BE2C (cell line): ENCODE data around the gene RBMS2.

Experiments used
- DNase-seq: peaks from one replicate; pipeline ENCODE4 v3.0.0-alpha.2; 2020
- H3K27me3 ChIP-seq: fragments of 250-450 bp; sonication (Bioruptor Pico); 2 replicates; pipeline ENCODE4 v1.5.1; 2020; ENCODE audit warnings: mild to moderate bottlenecking
- H3K36me3 ChIP-seq: fragments of 250-450 bp; sonication (Bioruptor Pico); 2 replicates; pipeline ENCODE4 v1.5.1; 2020; ENCODE audit warnings: mild to moderate bottlenecking
- H3K4me1 ChIP-seq: fragments of 250-450 bp; sonication (Bioruptor Pico); 2 replicates; pipeline ENCODE4 v1.5.1; 2020
- H3K4me3 ChIP-seq: 2 replicates; pipeline ENCODE4 v1.5.1; 2011; ENCODE audit warnings: low read depth, low read length
- H3K9me3 ChIP-seq: fragments of 250-450 bp; sonication (Bioruptor Pico); 2 replicates; pipeline ENCODE4 v1.5.1; 2020
- TF ChIP-seq, protein P1 (sequence below): IDR thresholded peaks from 2 replicates; pipeline ENCODE4 v1.5.1; 2012; ENCODE audit warnings: mild to moderate bottlenecking, low read depth, low read length

RBMS2 gene

DNA sequence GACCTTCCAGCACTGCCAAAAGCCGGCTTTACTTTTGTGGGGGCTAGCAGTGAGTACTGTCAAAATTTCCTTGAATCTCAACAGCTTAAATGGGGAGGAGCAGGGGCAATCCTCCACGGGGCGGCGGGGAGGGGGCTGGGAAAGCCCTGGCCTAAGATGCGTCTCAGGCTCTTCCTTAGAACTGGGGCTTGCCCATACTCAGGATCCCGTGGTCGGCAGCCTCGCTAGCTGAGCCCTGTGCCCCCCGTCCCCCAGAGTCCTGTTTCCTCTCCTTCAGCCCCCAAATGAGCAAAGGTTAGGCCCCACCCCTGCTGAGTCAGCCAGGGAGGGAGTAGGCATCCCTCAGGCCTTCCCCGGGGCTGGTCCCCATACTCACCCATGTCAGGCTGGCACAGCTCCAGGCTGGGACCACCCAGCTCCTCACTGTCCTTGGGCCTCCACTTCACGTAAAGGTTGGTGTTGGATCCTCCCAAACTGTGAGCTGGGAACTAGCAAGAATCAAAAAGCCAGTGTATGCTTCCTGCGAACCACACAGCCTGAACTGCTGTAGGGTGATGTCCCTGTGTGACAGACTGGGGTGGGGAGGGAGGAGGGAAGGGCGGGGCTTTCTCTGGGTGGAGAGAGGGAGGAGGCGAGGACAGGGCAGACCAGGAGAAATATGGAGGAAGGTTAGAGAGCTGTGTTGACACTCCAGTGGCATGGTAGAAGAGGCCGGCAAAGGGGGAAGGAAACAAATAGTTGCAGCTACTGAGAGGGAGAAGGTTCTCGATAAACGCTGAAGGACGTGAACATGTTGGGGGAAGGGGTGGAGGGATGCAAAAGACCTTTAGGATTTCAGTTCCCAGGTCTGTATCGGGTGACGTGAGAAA, 114.4 kb downstream of the RBMS2 start:
- TF ChIP-seq, protein P1, sequence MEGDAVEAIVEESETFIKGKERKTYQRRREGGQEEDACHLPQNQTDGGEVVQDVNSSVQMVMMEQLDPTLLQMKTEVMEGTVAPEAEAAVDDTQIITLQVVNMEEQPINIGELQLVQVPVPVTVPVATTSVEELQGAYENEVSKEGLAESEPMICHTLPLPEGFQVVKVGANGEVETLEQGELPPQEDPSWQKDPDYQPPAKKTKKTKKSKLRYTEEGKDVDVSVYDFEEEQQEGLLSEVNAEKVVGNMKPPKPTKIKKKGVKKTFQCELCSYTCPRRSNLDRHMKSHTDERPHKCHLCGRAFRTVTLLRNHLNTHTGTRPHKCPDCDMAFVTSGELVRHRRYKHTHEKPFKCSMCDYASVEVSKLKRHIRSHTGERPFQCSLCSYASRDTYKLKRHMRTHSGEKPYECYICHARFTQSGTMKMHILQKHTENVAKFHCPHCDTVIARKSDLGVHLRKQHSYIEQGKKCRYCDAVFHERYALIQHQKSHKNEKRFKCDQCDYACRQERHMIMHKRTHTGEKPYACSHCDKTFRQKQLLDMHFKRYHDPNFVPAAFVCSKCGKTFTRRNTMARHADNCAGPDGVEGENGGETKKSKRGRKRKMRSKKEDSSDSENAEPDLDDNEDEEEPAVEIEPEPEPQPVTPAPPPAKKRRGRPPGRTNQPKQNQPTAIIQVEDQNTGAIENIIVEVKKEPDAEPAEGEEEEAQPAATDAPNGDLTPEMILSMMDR = no peak
- H3K27me3 ChIP-seq = no peaks in the 10 kb centered on the region
- peak overlapping the region; percentile 88 for H3K4me3 ChIP-seq
- DNase-seq = peak; percentile 92
- peaks cover 33% of the 10 kb centered on the region for H3K36me3 ChIP-seq
- no peaks in the 10 kb centered on the region for H3K9me3 ChIP-seq
- peaks cover 15% of the 10 kb centered on the region for H3K4me1 ChIP-seq

DNA sequence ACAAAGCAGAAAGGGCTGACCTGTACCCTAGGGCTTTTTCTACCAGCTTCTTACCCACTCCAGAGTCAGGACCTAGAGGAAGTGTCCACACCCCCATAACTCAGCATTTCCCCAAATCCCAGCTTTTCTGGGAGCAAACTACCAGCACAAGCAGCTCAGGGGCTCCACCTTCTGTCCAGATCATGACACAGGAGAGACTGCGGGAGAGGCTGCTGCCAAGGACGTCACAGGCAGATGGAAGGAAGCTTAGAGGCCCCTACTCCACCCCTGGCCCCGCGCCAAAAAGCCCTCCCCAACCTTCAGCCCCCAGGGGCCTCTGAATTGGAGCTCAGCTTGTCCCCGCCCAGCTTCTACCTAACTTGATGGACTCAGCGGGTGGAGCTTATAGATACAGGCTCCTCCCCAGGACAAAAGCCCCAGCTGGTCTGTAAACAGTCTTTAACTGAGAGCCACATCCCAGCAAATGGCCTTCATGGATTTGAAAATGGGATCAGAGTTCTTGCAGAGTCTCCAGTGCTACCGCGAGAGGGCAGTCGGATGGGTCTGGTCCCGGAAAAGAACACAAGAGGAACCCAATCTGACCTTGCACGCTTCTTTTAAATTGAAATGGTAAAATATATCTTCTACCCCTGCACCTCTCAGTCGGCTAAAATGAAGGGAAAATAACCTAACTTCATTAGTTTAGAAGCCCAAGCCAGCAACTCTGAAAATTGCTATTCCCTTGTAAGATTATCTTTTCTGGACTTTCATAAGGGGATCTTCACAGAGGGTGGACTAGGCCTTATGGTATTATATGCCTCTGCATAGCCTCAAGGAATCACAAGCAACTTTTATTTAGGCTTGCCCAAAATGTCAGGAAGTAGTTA, 115.3 kb downstream of the RBMS2 start:
- H3K4me3 ChIP-seq = peak overlapping the region; percentile 88
- no peaks in the 10 kb centered on the region for H3K9me3 ChIP-seq
- no peaks in the 10 kb centered on the region for H3K27me3 ChIP-seq
- peaks cover 13% of the 10 kb centered on the region for H3K4me1 ChIP-seq
- DNase-seq = peak; percentile 99
- H3K36me3 ChIP-seq = peaks cover 40% of the 10 kb centered on the region
- TF ChIP-seq, protein P1 = peak; percentile 71

DNA sequence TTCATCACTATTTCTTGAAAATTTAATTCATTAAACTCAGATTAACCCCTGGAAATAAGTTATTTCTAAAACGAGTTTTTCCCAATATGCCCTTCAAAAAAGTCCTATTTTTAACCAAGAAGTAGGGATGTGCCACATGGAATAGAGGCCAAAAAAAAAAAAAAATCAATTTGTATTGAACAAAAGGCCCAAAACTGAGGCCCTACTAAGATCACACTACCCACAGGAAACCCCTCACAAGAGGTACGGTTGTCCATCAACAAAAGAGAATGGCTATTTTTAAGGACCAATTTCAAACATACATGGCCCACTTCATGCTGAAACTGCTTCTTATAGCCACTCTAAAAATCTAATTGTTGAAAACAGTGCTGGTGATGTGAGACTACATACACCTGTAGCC, 116.0 kb downstream of the RBMS2 start:
- Histone ChIP-seq H3K36me3 (peaks cover 47% of the 10 kb centered on the region), H3K27me3 (no peaks in the 10 kb centered on the region), H3K4me1 (peaks cover 8% of the 10 kb centered on the region), H3K9me3 (no peaks in the 10 kb centered on the region), H3K4me3 (no peak overlapping the region)
- DNase-seq = no peak
- TF ChIP-seq, protein P1 = no peak

DNA sequence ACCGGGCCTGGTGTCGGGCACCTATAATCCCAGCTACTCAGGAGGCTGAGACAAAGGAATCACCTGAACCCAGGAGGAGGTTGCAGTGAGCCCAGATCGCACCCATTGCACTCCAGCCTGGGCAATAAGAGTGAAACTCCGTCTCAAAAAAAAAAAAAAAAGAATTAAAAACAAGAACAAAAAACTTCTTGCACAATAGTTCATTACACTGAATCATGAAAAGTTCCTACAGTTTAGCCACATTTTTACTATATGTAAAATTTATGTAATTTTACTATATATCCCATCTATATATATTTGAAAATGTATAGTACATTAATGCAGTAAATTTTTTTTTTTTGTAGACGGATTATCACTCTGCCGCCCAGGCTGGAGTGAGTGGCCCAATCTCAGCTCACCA, 119.6 kb downstream of the RBMS2 start:
- Histone ChIP-seq H3K36me3 (peaks cover 77% of the 10 kb centered on the region), H3K4me3 (no peak overlapping the region), H3K27me3 (no peaks in the 10 kb centered on the region), H3K4me1 (peaks cover 4% of the 10 kb centered on the region), H3K9me3 (no peaks in the 10 kb centered on the region)
- no peak for DNase-seq
- TF ChIP-seq, protein P1 = no peak

DNA sequence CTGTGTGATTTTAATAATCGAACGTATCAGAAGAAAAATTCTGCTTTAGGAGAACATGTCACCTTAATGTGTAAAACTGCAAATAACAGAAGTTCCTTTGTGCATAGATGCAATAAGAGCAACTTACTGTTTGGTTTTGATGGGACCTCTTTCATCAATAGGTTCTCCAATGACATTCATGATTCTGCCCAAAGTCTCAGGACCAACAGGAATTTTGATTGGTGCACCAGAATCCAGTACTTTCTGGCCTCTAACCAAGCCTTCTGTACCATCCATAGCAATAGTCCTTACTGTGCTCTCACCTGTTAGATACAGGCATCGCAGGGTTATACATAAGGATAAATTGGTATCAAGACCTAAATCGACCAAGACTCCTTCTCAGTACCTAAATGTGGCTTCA, 123.0 kb downstream of the RBMS2 start:
- DNase-seq = no peak
- H3K27me3 ChIP-seq = no peaks in the 10 kb centered on the region
- no peaks in the 10 kb centered on the region for H3K4me1 ChIP-seq
- H3K36me3 ChIP-seq = peaks cover 53% of the 10 kb centered on the region
- H3K4me3 ChIP-seq = peak overlapping the region; percentile 100
- TF ChIP-seq, protein P1 = no peak
- no peaks in the 10 kb centered on the region for H3K9me3 ChIP-seq
